IMR-90 (cell line): ENCODE data around the gene APOB. TPM values are rescaled to one million over a fixed set of nuclear protein-coding genes. Genes with fewer than 3 reads are reported as not detected.

Experiments
- ATAC-seq: fragments of 200-7000 bp; cut with Tn5 transposase; 2 replicates; pipeline ENCODE4 v1.9.1; 2020; ENCODE audit warnings: low read depth, mild to moderate bottlenecking, moderate library complexity
- BruUV-seq: library from RNA; stranded (reverse); fragments of 400-500 nt; replicated peaks from 2 replicates; lab custom pipeline; 2021; lab: Mats Ljungman, UMichigan
- CTCF ChIA-PET: fragments of 300-600 bp; formaldehyde crosslinking; extraction: SDS; loops from one replicate; lab custom pipeline; 2021; ENCODE audit warnings: antibody characterized with exemption; lab: Yijun Ruan, JAX
- POLR2A ChIA-PET: fragments of 300-600 bp; sonication (Branson Sonifier 250); formaldehyde crosslinking; loops from one replicate; lab custom pipeline; 2022; ENCODE audit warnings: antibody characterized with exemption; ENCODE audit not compliant: unreplicated experiment; lab: Charles Lee
- DNase-seq: peaks from one replicate; pipeline ENCODE4 v3.0.0; 2013
- H2AFZ ChIP-seq: replicated peaks from 2 replicates; pipeline ENCODE3; 2013; ENCODE audit warnings: low read length, mild to moderate bottlenecking; ENCODE audit not compliant: poor library complexity
- H2AK5ac ChIP-seq: 2 replicates; pipeline ENCODE4 v1.6.1; 2013; ENCODE audit warnings: low read depth, low read length, inconsistent platforms
- H2AK9ac ChIP-seq: replicated peaks from 2 replicates; pipeline ENCODE3; 2013; ENCODE audit warnings: mild to moderate bottlenecking, low read depth, low read length, moderate library complexity; ENCODE audit not compliant: poor library complexity
- H2BK120ac ChIP-seq: 2 replicates; pipeline ENCODE4 v1.6.1; 2013; ENCODE audit warnings: low read depth, low read length, inconsistent platforms
- H2BK15ac ChIP-seq: 3 replicates; pipeline ENCODE4 v1.6.1; 2013; ENCODE audit warnings: low read depth, low read length, inconsistent platforms
- H2BK20ac ChIP-seq: 2 replicates; pipeline ENCODE4 v1.6.1; 2013; ENCODE audit warnings: low read depth, mild to moderate bottlenecking, inconsistent platforms, low read length, moderate library complexity
- H2BK5ac ChIP-seq: 2 replicates; pipeline ENCODE4 v1.6.1; 2013; ENCODE audit warnings: mild to moderate bottlenecking, low read depth, low read length, inconsistent platforms; ENCODE audit not compliant: poor library complexity, severe bottlenecking
- H3K14ac ChIP-seq: replicated peaks from 2 replicates; pipeline ENCODE4 v1.6.1; 2013; ENCODE audit warnings: low read depth, low read length, inconsistent platforms
- H3K18ac ChIP-seq: 2 replicates; pipeline ENCODE4 v1.6.1; 2013; ENCODE audit warnings: low read depth, low read length, control low read depth
- H3K23ac ChIP-seq: 2 replicates; pipeline ENCODE4 v1.6.1; 2013; ENCODE audit warnings: low read depth, low read length, inconsistent platforms
- H3K27ac ChIP-seq: 2 replicates; pipeline ENCODE4 v1.5.1; 2013; ENCODE audit warnings: mild to moderate bottlenecking, control low read depth, low read length; ENCODE audit not compliant: insufficient read depth
- H3K27me3 ChIP-seq: 2 replicates; pipeline ENCODE4 v1.6.1; 2013; ENCODE audit warnings: low read length; ENCODE audit not compliant: control insufficient read depth, insufficient read depth
- H3K36me3 ChIP-seq: 2 replicates; pipeline ENCODE4 v1.6.1; 2013; ENCODE audit warnings: low read length, mixed read lengths; ENCODE audit not compliant: control insufficient read depth, insufficient read depth
- H3K4ac ChIP-seq: 2 replicates; pipeline ENCODE4 v1.6.1; 2013; ENCODE audit warnings: low read depth, low read length, inconsistent platforms
- H3K4me1 ChIP-seq: 2 replicates; pipeline ENCODE4 v1.6.1; 2013; ENCODE audit warnings: low read length, mixed read lengths; ENCODE audit not compliant: control insufficient read depth, insufficient read depth
- H3K4me2 ChIP-seq: 2 replicates; pipeline ENCODE4 v1.6.1; 2013; ENCODE audit warnings: low read depth, mild to moderate bottlenecking, control low read depth, low read length, moderate library complexity
- H3K4me3 ChIP-seq: 2 replicates; pipeline ENCODE4 v1.5.1; 2013; ENCODE audit warnings: low read depth, mild to moderate bottlenecking, control low read depth, low read length, moderate library complexity; ENCODE audit not compliant: insufficient read depth
- H3K56ac ChIP-seq: 2 replicates; pipeline ENCODE4 v1.6.1; 2013; ENCODE audit warnings: low read length, inconsistent platforms; ENCODE audit not compliant: insufficient read depth; ENCODE audit errors: extremely low read depth
- H3K79me1 ChIP-seq, 2 experiments: 2 replicates each; pipeline ENCODE4 v1.6.1; 2013; ENCODE audit warnings: low read length in 2 of 2, inconsistent platforms in 1 of 2, low read depth in 1 of 2
- H3K9ac ChIP-seq: 2 replicates; pipeline ENCODE4 v1.6.1; 2013; ENCODE audit warnings: low read depth, low read length, control low read depth
- H3K9me1 ChIP-seq: 2 replicates; pipeline ENCODE4 v1.6.1; 2013; ENCODE audit warnings: low read length, inconsistent platforms; ENCODE audit not compliant: insufficient read depth
- H3K9me3 ChIP-seq: 2 replicates; pipeline ENCODE4 v1.6.1; 2013; ENCODE audit warnings: low read length; ENCODE audit not compliant: control insufficient read depth, insufficient read depth
- H4K20me1 ChIP-seq: 2 replicates; pipeline ENCODE4 v1.6.1; 2013; ENCODE audit warnings: low read length, inconsistent platforms; ENCODE audit not compliant: insufficient read depth
- H4K5ac ChIP-seq: 2 replicates; pipeline ENCODE4 v1.6.1; 2013; ENCODE audit warnings: mild to moderate bottlenecking, low read depth, low read length, control low read depth
- H4K8ac ChIP-seq, 2 experiments: 2 replicates each; pipeline ENCODE4 v1.6.1; 2013; ENCODE audit warnings: low read depth in 2 of 2, low read length in 2 of 2, control low read depth in 1 of 2, inconsistent platforms in 1 of 2
- H4K91ac ChIP-seq: 2 replicates; pipeline ENCODE4 v1.6.1; 2013; ENCODE audit warnings: low read depth, low read length, inconsistent platforms; ENCODE audit not compliant: insufficient read depth
- BHLHE40 ChIP-seq: fragments of 150-350 bp; IDR thresholded peaks from 2 replicates; pipeline ENCODE4 v1.6.1; 2016; ENCODE audit warnings: mild to moderate bottlenecking, low read depth, low read length
- FOS ChIP-seq: fragments of 150-350 bp; IDR thresholded peaks from 2 replicates; pipeline ENCODE4 v1.6.1; 2016; ENCODE audit warnings: low read depth, low read length
- MAZ ChIP-seq: IDR thresholded peaks from 2 replicates; pipeline ENCODE4 v1.6.1; 2012; ENCODE audit warnings: low read depth, mild to moderate bottlenecking, low read length, improper control_type of control experiment, moderate library complexity, borderline replicate concordance
- NFE2L2 ChIP-seq: fragments of 150-350 bp; IDR thresholded peaks from 2 replicates; pipeline ENCODE4 v1.6.1; 2016; ENCODE audit warnings: low read depth, mild to moderate bottlenecking, low read length
- RFX5 ChIP-seq: IDR thresholded peaks from 2 replicates; pipeline ENCODE4 v1.8.0; 2012; ENCODE audit warnings: low read depth, mild to moderate bottlenecking, low read length, moderate library complexity
- WGBS, 2 experiments: methylation state at CpG; one replicate each; pipeline versions ENCODE4 v1.1.5 to v1.1.7; 2013; ENCODE audit warnings: missing lambda C conversion rate in 2 of 2; ENCODE audit not compliant: insufficient read length in 1 of 2; ENCODE audit errors: extremely low coverage in 2 of 2; 5-methylcytosine and 5-hydroxymethylcytosine counted together
- dilution Hi-C: fragments of 300-500 bp; cut with HindIII; formaldehyde crosslinking; loops from one replicate; pipeline ENCODE4 v1.14.3; 2018; ENCODE audit warnings: low sequenced_read_pairs; ENCODE audit not compliant: unreplicated experiment
- in situ Hi-C: fragments of 300-500 bp; cut with MboI; formaldehyde crosslinking; loops from 3 replicates; pipeline ENCODE4 v1.14.3; 2019; ENCODE audit warnings: low sequenced_read_pairs, inconsistent platforms, mixed read lengths
- intact Hi-C: fragments of 100-400 bp; cut with micrococcal nuclease; formaldehyde crosslinking; loops from 2 replicates; pipeline ENCODE4 v1.10.0; 2022
- polyA plus RNA-seq, 3 experiments: library from polyadenylated mRNA; depleted of rRNA; stranded (reverse); fragments of >200 nt; gene quantifications; 2 replicates each; pipeline ENCODE4 v1.2.3, GENCODE V29; 2012; ENCODE audit warnings: low replicate concordance in 1 of 3
- total RNA-seq: library from RNA; depleted of rRNA; stranded (reverse); fragments of >200 nt; gene quantifications from 2 replicates; pipeline ENCODE4 v1.2.3, GENCODE V29; 2012
- TF ChIP-seq, protein P1 (sequence below): fragments of 150-350 bp; IDR thresholded peaks from 2 replicates; pipeline ENCODE4 v1.6.1; 2017; ENCODE audit warnings: mild to moderate bottlenecking, antibody characterized with exemption, low read length, low read depth
- TF ChIP-seq, protein P2 (sequence below): fragments of 150-350 bp; IDR thresholded peaks from 2 replicates; pipeline ENCODE4 v1.6.1; 2016; ENCODE audit warnings: low read depth, mild to moderate bottlenecking, low read length, moderate library complexity, borderline replicate concordance

APOB gene
- total and polyA plus RNA-seq, 2 of the 4 experiments (the other 2 are of a cell fraction), result under 0.01 TPM; not detected in 1

DNA sequence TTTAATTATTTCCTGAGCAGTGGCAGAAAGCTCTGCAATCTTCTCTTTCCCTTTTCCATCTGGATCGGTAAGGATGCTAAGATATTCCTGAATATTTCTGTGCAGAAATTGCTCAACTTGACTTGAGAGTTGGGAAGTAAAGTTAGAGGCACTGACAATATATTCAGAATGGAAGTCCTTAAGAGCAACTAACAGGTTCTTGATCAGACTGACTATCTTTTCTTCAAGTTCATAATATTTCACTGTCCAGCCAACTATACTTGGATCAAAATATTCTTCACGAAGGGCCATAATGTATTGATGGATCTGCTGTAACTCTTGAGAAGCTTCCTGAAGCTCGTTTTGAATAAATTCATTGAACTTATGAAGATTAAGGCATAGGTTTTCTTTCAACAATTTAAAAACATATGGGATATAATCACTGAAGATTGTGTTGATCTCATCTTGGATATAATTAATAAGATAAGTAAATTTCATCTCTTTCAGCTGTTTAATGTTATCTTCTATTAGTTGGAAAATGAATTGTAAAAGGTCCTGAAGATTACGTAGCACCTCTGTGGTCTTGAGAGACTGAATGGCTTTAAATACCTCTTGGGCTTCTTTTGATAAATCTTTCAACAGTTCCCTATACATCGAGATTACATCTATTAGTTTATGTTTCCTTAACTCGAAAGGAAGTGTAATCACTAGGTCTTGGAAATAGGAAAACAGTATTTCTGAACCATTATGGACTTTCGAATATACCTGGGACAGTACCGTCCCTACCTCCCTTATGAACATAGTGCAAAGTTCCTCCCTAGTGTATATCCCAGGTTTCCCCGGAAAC, 41.7 kb downstream of the APOB start:
- no peak overlapping the region for H2BK5ac ChIP-seq
- no peak overlapping the region for H4K91ac ChIP-seq
- no peak overlapping the region for H3K9ac ChIP-seq
- no peak overlapping the region for H3K23ac ChIP-seq
- no peaks in the 10 kb centered on the region for H4K20me1 ChIP-seq
- in situ Hi-C loops, result no loop called here
- CTCF ChIA-PET, result no interaction called here
- WGBS, 2 experiments, result no CpG with 5 or more reads among the region's 9 CpGs
- H3K4me2 ChIP-seq, result no peak overlapping the region
- no peaks in the 10 kb centered on the region for H3K36me3 ChIP-seq
- H3K56ac ChIP-seq, result no peak overlapping the region
- no peak overlapping the region for H3K18ac ChIP-seq
- ATAC-seq (no peak), DNase-seq (no peak)
- no peak overlapping the region for H3K4me3 ChIP-seq
- H4K8ac ChIP-seq, result no peak overlapping the region
- no peak overlapping the region for H3K14ac ChIP-seq
- no peak overlapping the region for H2AFZ ChIP-seq
- TF ChIP-seq, protein P1, sequence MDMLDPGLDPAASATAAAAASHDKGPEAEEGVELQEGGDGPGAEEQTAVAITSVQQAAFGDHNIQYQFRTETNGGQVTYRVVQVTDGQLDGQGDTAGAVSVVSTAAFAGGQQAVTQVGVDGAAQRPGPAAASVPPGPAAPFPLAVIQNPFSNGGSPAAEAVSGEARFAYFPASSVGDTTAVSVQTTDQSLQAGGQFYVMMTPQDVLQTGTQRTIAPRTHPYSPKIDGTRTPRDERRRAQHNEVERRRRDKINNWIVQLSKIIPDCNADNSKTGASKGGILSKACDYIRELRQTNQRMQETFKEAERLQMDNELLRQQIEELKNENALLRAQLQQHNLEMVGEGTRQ, result no peak
- no peak for TF ChIP-seq NFE2L2
- no peak for TF ChIP-seq FOS
- TF ChIP-seq, protein P2, sequence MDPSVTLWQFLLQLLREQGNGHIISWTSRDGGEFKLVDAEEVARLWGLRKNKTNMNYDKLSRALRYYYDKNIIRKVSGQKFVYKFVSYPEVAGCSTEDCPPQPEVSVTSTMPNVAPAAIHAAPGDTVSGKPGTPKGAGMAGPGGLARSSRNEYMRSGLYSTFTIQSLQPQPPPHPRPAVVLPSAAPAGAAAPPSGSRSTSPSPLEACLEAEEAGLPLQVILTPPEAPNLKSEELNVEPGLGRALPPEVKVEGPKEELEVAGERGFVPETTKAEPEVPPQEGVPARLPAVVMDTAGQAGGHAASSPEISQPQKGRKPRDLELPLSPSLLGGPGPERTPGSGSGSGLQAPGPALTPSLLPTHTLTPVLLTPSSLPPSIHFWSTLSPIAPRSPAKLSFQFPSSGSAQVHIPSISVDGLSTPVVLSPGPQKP, result no peak
- TF ChIP-seq BHLHE40, result no peak
- no peak for TF ChIP-seq RFX5
- no peak for TF ChIP-seq MAZ
- no peak overlapping the region for H2AK9ac ChIP-seq
- no peak overlapping the region for H2AK5ac ChIP-seq
- no peak overlapping the region for H2BK120ac ChIP-seq
- no peaks in the 10 kb centered on the region for H3K27me3 ChIP-seq
- dilution Hi-C loops, result no loop called here
- H4K5ac ChIP-seq, result no peak overlapping the region
- H2BK20ac ChIP-seq, result no peak overlapping the region
- no peak overlapping the region for H2BK15ac ChIP-seq
- H3K27ac ChIP-seq, result no peak overlapping the region
- intact Hi-C loops, result no loop called here
- no peaks in the 10 kb centered on the region for H3K9me3 ChIP-seq
- no peaks in the 10 kb centered on the region for H3K4me1 ChIP-seq
- POLR2A ChIA-PET, result no interaction called here
- no peaks in the 10 kb centered on the region for H3K79me1 ChIP-seq
- no peaks in the 10 kb centered on the region for H3K9me1 ChIP-seq
- no TSS peak for BruUV-seq
- H3K4ac ChIP-seq, result no peak overlapping the region
